SW 1271 (cell line): ENCODE data around the gene NAGA.
"Not testable (repeated sequence)": the region's sequence is repeated elsewhere in the genome, so short reads cannot be mapped to it uniquely, and the experiment has no call there.

ENCODE experiments used
- DNase-seq, 2 experiments: peaks; one replicate each; lab custom pipeline; 2025; lab: John Stamatoyannopoulos, UW

NAGA gene

GRCh38 chr22:42074846-42075676 is 4.4 kb upstream of the NAGA start:
- no peak for DNase-seq

GRCh38 chr22:42074132-42074811 is 3.7 kb upstream of the NAGA start, which contains the start of gene PHETA2:
Gene PHETA2 (plus strand): TSS chr22:42074248. CDS start chr22:42077294, 3,046 bp downstream.
- DNase-seq: no peak

GRCh38 chr22:42073621-42074041 is 3.0 kb upstream of the NAGA start:
- DNase-seq: no peak

GRCh38 chr22:42072606-42073330 is 2.2 kb upstream of the NAGA start:
- DNase-seq: no peak

GRCh38 chr22:42071508-42071907 is 896 bp upstream of the NAGA start:
- not testable (repeated sequence) for DNase-seq

- no peak for DNase-seq
These were observed 653 bp downstream of the NAGA start for GRCh38 chr22:42069801-42070516.

GRCh38 chr22:42068291-42068690 is 2.3 kb downstream of the NAGA start:
- no peak for DNase-seq

- DNase-seq: no peak
These were observed 2.9 kb downstream of the NAGA start for GRCh38 chr22:42067671-42068251.

- DNase-seq: no peak
These were observed 3.7 kb downstream of the NAGA start for GRCh38 chr22:42066937-42067336.

- no peak for DNase-seq
These were observed 4.4 kb downstream of the NAGA start for GRCh38 chr22:42066126-42066761.

- no peak for DNase-seq
These were observed 5.0 kb downstream of the NAGA start for GRCh38 chr22:42065438-42066125.

- no peak for DNase-seq
These were observed 6.0 kb downstream of the NAGA start for GRCh38 chr22:42064629-42065028.

GRCh38 chr22:42062506-42063170 is 8.0 kb downstream of the NAGA start:
- DNase-seq: no peak

- DNase-seq: no peak
These were observed 9.6 kb downstream of the NAGA start for GRCh38 chr22:42061041-42061440.

- DNase-seq: no peak
These were observed 10.1 kb downstream of the NAGA start for GRCh38 chr22:42060489-42060888.

- no peak for DNase-seq
These were observed 13.7 kb downstream of the NAGA start for GRCh38 chr22:42056757-42057511.

- DNase-seq: no peak
These were observed 17.8 kb downstream of the NAGA start for GRCh38 chr22:42052765-42053164.

- DNase-seq: no peak
These were observed 19.9 kb downstream of the NAGA start for GRCh38 chr22:42050641-42051180.

- no peak for DNase-seq
These were observed 28.8 kb downstream of the NAGA start for GRCh38 chr22:42041784-42042183.
